Ovary (tissue), 9 donors: ENCODE data around the gene CHCHD1. TPM values are rescaled to one million over a fixed set of nuclear protein-coding genes. Genes with fewer than 3 reads are reported as not detected.

Experiments
- DNase-seq, 5 donors: peaks; one replicate each; pipeline ENCODE4 v3.0.0-alpha.2; 2019 to 2020
- H3K27ac ChIP-seq, 2 donors: fragments of 200-600 bp; one replicate each; pipeline versions ENCODE4 v1.5.1 to v1.8.0; 2019 to 2022
- H3K27me3 ChIP-seq: fragments of 200-600 bp; one replicate; pipeline ENCODE4 v1.8.0; 2022
- H3K36me3 ChIP-seq: fragments of 200-600 bp; sonication (generic); one replicate; pipeline ENCODE4 v1.5.1; 2019
- H3K4me1 ChIP-seq: one replicate; pipeline ENCODE4 v1.8.1; 2013; ENCODE audit warnings: mild to moderate bottlenecking, moderate library complexity; ENCODE audit not compliant: insufficient read depth
- H3K4me3 ChIP-seq: fragments of 200-600 bp; sonication (generic); one replicate; pipeline ENCODE4 v1.5.1; 2017
- H3K9me3 ChIP-seq, 2 donors: fragments of 200-600 bp in 1 of 2; sonication (generic) in 1 of 2; one replicate each; pipeline versions ENCODE4 v1.5.1 to v1.8.1; 2013 to 2019; ENCODE audit warnings: mild to moderate bottlenecking in 1 of 2, moderate library complexity in 1 of 2
- EP300 ChIP-seq: sonication (generic); formaldehyde crosslinking; IDR thresholded peaks from one replicate; pipeline ENCODE4 v1.6.1; 2017; ENCODE audit warnings: antibody characterized with exemption
- POLR2A ChIP-seq: fragments of 450-650 bp; IDR thresholded peaks from one replicate; pipeline ENCODE4 v1.6.1; 2017; ENCODE audit warnings: antibody characterized with exemption, mild to moderate bottlenecking, moderate library complexity
- WGBS, 3 donors: extraction: QIAGEN DNeasy Blood & Tissue Kit in 1 of 3; methylation state at CpG; one replicate each; pipeline versions ENCODE4 v1.1.5 to v1.1.7; 2013 to 2017; 5-methylcytosine and 5-hydroxymethylcytosine counted together
- intact Hi-C, 4 donors: fragments of 100-400 bp; cut with DNase I; formaldehyde crosslinking; loops; one replicate each; pipeline versions ENCODE4 v1.11.0 to v1.15.1; 2022 to 2023
- polyA plus RNA-seq, 2 donors: library from polyadenylated mRNA; stranded (reverse); fragments of 200-250 nt in 1 of 2; fragments of 350-450 nt in 1 of 2; fragmentation: Illumina TruSeq in 1 of 2; extraction: RNeasy Lipid Tissue Mini Kit (QIAGEN cat#74804) in 1 of 2; gene quantifications; one replicate each; pipeline ENCODE4 v1.2.3, GENCODE V29; 2013 to 2014
- total RNA-seq, 7 donors: library from RNA; depleted of rRNA in 2 of 7; stranded (reverse); fragments of >200 nt in 2 of 7; fragmentation: NEBNext Ultra II Directional in 3 of 7; extraction: Animal tissue kit (Norgen Biotek cat#: 25700) in 3 of 7; gene quantifications; one replicate each; pipeline versions ENCODE4 v1.1.0 to v1.2.4, GENCODE V29; 2016 to 2023
- TF ChIP-seq, protein P1 (sequence below), 3 donors: fragments of 450-650 bp in 2 of 3; fragments of 200-600 bp in 1 of 3; IDR thresholded peaks; one replicate each; pipeline versions ENCODE4 v1.5.1 to v1.8.0; 2016 to 2022; ENCODE audit warnings: antibody characterized with exemption in 3 of 3, mild to moderate bottlenecking in 1 of 3
- donor health status: DM: no; HTN: no; CAD: no; lungs with moderate emphysema.
- donor health status: DM: no; HTN: no; CAD: no.
- donor health status: Bipolar disorder and iron deficiency.
- donor health status: DM: yes; HTN: yes; CAD: no.
- donor health status: DM: no; HTN: no; CAD: no.
- donor health status: DM: yes; HTN: yes; CAD: no.

The CHCHD1 gene
- total and polyA plus RNA-seq, 9 donors = 12.5 to 33.4 (median 18.0) TPM

DNA sequence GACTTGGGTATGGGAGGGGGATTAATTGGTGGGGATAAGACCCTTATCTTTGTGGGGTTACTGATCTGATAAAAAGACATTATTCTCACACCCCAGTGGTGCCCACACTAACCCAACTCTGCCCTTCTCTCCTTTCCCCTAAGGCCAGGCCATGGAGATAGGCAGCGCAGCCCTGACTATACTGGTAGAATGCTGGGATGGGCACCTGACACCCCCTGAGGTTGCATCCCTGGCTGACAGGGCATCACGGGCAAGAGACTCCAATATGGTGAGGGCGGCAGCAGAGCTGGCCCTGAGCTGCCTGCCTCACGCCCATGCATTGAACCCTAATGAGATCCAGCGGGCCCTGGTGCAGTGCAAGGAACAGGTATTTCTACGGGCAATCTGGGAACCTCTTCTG is 16.2 kb downstream of the CHCHD1 start:
- no peak overlapping the region for H3K27ac ChIP-seq
- H3K4me1 ChIP-seq = no peaks in the 10 kb centered on the region
- no peaks in the 10 kb centered on the region for H3K36me3 ChIP-seq
- WGBS, 3 donors = 89 to 91% (median 90%) methylated on average over 6 of the region's 6 CpGs
- H3K27me3 ChIP-seq = no peaks in the 10 kb centered on the region
- no peak overlapping the region for H3K4me3 ChIP-seq
- no peaks in the 10 kb centered on the region for H3K9me3 ChIP-seq
- no peak for DNase-seq
- intact Hi-C loops = no loop called here
- TF ChIP-seq EP300 (no peak), POLR2A (no peak)
- TF ChIP-seq, protein P1, sequence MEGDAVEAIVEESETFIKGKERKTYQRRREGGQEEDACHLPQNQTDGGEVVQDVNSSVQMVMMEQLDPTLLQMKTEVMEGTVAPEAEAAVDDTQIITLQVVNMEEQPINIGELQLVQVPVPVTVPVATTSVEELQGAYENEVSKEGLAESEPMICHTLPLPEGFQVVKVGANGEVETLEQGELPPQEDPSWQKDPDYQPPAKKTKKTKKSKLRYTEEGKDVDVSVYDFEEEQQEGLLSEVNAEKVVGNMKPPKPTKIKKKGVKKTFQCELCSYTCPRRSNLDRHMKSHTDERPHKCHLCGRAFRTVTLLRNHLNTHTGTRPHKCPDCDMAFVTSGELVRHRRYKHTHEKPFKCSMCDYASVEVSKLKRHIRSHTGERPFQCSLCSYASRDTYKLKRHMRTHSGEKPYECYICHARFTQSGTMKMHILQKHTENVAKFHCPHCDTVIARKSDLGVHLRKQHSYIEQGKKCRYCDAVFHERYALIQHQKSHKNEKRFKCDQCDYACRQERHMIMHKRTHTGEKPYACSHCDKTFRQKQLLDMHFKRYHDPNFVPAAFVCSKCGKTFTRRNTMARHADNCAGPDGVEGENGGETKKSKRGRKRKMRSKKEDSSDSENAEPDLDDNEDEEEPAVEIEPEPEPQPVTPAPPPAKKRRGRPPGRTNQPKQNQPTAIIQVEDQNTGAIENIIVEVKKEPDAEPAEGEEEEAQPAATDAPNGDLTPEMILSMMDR (IDR thresholded peaks at IDR 0.05) = no peak

DNA sequence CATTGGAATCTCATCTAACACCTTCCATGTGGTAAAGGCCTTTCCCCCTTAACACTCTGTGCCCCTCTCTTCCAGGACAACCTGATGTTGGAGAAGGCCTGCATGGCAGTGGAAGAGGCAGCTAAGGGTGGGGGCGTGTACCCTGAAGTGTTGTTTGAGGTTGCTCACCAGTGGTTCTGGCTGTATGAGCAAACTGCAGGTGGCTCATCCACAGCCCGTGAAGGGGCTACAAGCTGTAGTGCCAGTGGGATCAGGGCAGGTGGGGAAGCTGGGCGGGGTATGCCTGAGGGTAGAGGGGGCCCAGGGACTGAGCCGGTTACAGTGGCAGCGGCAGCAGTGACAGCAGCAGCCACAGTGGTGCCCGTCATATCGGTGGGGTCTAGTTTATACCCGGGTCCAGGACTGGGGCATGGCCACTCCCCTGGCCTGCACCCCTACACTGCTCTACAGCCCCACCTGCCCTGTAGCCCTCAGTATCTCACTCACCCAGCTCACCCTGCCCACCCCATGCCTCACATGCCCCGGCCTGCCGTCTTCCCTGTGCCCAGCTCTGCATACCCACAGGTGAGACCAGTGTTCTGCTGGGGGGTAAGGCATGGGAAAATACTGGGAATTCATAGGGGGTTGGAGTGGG is 17.2 kb downstream of the CHCHD1 start:
- TF ChIP-seq EP300 (no peak), POLR2A (no peak)
- TF ChIP-seq, protein P1 (IDR thresholded peaks at IDR 0.05) = no peak
- Histone ChIP-seq H3K36me3 (no peaks in the 10 kb centered on the region), H3K9me3 (no peaks in the 10 kb centered on the region), H3K27ac (no peak overlapping the region), H3K4me3 (no peak overlapping the region), H3K27me3 (no peaks in the 10 kb centered on the region), H3K4me1 (no peaks in the 10 kb centered on the region)
- DNase-seq = no peak
- 68 to 75% (median 72%) methylated on average over 10 of the region's 10 CpGs for WGBS, 3 donors
- intact Hi-C loops = no loop called here

DNA sequence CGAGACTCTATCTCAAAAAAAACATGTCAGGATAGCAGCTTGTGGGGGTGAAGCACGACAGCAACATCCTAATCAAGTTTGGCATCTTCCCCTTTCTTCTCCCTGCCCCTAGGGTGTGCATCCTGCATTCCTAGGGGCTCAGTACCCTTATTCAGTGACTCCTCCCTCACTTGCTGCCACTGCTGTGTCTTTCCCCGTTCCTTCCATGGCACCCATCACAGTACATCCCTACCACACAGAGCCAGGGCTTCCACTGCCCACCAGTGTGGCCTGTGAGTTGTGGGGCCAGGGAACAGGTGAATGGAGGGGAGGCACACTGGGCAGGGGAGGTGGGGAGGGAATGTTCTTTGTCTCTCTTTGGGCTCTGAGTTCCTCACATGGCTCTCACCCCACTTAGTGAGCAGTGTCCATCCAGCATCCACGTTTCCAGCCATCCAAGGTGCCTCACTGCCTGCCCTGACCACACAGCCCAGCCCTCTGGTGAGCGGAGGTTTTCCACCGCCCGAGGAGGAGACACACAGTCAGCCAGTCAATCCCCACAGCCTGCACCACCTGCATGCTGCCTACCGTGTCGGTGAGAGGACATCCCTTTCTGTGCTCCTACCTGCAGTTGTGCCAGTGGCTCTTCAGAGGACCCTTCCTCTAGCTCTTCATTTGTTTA is 18.2 kb downstream of the CHCHD1 start:
- Histone ChIP-seq H3K4me3 (no peak overlapping the region), H3K27me3 (no peaks in the 10 kb centered on the region), H3K4me1 (no peaks in the 10 kb centered on the region), H3K36me3 (no peaks in the 10 kb centered on the region), H3K27ac (no peak overlapping the region), H3K9me3 (no peaks in the 10 kb centered on the region)
- WGBS, 3 donors = 55 to 63% (median 56%) methylated on average over 9 of the region's 9 CpGs
- DNase-seq = no peak
- intact Hi-C loops = no loop called here
- no peak for TF ChIP-seq EP300
- TF ChIP-seq, protein P1 (IDR thresholded peaks at IDR 0.05) = no peak
- TF ChIP-seq POLR2A = no peak

DNA sequence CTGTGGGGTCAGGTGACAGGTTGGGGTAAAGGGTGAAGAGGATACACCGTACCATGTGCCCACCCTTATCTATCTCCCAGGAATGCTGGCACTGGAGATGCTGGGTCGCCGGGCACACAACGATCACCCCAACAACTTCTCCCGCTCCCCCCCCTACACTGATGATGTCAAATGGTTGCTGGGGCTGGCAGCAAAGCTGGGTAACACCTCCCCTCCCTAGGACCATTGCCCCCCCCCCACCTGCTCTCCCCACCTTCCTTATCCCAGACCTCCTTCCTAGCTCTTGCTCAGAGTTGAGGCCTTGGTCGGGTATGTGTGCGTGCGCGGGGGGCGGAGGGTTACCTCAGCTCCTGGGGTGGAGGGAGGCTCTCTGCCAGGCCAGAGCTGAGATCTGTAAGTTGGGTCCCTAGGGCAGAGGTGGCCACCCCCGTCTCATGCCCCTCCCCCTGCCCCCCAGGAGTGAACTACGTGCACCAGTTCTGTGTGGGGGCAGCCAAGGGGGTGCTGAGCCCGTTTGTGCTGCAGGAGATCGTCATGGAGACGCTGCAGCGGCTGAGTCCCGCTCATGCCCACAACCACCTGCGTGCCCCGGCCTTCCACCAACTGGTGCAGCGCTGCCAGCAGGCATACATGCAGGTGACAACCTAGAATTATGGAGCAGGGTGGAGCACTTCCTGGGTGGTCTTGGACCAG is 18.9 kb downstream of the CHCHD1 start:
- no peak for TF ChIP-seq POLR2A
- no peak for TF ChIP-seq EP300
- TF ChIP-seq, protein P1 (IDR thresholded peaks at IDR 0.05) = no peak
- Histone ChIP-seq H3K9me3 (no peaks in the 10 kb centered on the region), H3K27ac (no peak overlapping the region), H3K4me1 (no peaks in the 10 kb centered on the region), H3K27me3 (no peaks in the 10 kb centered on the region), H3K4me3 (no peak overlapping the region), H3K36me3 (no peaks in the 10 kb centered on the region)
- intact Hi-C loops = no loop called here
- WGBS, 3 donors = 65 to 78% (median 68%) methylated on average over 19 to 20 of the region's 20 CpGs
- DNase-seq = no peak
